ENCODE results near the gene VN1R5. TPM values are rescaled to one million over a fixed set of nuclear protein-coding genes. Genes with fewer than 3 reads are reported as not detected.
"Not testable (repeated sequence)": the region's sequence is repeated elsewhere in the genome, so short reads cannot be mapped to it uniquely, and the experiment has no call there.

Gene VN1R5
- total RNA-seq (2014; rRNA removed; shearing (Covaris generic)) = not detected in 2 replicates

- not testable (repeated sequence) for DNase-seq (ENCODE audit: low spot score)
Measured at GRCh38 chr1:247255772-247256171, at the start of gene VN1R5. VN1R5 (plus strand) TSS chr1:247256072.

DNA sequence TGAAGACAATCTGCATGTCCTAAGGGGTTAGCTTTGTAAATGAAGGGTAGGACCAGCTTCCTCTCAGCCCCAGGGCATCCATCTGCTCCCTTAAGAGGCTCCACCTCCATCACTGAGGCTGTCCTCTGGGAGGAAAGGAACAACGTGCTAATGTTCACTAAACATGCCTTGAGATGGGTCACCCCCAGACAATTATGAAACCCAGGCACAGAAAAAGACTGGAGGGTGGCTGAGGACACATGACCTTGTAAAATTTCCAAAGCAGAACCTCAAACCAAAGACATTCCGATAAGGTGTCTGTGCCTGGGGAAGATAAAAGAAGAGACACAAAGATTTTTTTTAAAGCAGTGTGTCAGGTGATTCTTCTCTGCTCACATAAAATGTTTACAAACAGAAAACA is 46.5 kb upstream of the VN1R5 start:
- peak; percentile 3 for DNase-seq (ENCODE audit: low spot score)

GRCh38 chr1:247210062-247210375 is 45.9 kb upstream of the VN1R5 start:
- DNase-seq (ENCODE audit: low spot score) = peak; percentile 45

- peak; percentile 97 for DNase-seq (ENCODE audit: low spot score)
Measured at GRCh38 chr1:247210376-247211117, 45.3 kb upstream of the VN1R5 start.

DNA sequence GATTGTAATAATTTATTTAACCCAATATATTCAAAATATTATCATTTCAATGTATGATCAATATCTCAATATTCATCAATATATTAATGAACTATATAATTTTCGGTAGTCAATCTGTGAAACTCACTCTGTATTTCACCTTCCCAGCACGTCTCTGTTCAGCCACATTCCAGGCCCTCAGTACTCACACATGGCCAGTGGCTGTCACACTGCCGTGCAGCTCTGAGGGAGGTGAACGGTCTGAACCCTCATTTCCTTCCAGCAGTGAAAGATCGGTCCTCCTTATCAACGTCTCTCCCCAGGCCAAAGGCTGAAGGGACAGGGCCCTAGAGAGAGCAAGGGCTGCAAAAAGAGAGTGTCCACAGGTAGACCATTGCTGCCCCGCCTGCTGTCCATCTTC is 44.5 kb upstream of the VN1R5 start:
- DNase-seq (ENCODE audit: low spot score) = no peak

GRCh38 chr1:247212012-247212411 is 43.9 kb upstream of the VN1R5 start:
- no peak for DNase-seq (ENCODE audit: low spot score)

DNA sequence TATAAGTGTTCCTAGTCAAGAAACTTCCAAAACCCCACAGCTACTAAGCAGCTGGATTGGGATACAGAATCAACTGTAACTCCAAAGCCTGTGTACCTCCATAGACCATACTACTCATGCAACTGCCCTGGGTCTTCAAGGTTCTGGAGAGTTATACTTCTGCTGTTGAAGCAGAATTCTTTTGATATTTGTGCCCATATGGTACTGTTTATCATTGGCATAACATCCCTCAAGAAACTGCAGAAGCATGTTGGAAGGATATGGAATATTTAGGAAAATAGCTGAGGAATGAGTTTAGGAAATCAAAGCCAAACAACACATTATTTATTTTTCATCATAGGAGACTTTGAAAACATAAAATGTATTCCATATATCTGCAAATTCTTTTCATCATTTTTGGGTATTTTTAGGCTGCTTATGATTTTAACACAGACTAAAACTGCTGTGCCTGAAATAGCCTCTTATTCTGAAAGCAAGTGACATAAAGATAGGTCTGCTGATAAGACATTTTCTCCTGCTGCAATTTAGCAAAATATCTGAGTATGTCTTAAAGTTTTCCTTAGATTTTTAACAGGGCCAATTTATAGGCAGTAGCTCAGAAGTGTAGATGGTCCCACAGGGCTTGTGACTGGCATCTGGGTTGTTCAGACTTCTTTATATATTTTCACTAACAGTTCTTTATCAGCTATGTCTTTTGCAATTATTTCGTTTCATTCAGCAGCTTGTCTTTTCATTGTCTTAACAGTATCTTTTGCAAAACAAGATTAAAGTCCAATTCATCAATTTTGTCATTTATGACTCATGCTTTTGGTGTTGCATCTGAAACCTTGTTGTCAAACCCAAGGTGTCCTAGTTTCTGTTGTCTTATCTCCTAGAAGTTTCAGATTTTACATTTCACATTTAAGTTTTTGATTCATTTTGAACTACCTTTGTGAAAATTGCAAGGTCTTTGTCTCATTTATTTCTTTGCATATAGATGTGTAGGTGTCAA is 43.0 kb upstream of the VN1R5 start:
- DNase-seq (ENCODE audit: low spot score) = no peak

GRCh38 chr1:247216261-247216660 is 39.6 kb upstream of the VN1R5 start:
- DNase-seq (ENCODE audit: low spot score) = no peak

GRCh38 chr1:247218121-247218651 is 37.7 kb upstream of the VN1R5 start:
- DNase-seq (ENCODE audit: low spot score) = no peak

DNA sequence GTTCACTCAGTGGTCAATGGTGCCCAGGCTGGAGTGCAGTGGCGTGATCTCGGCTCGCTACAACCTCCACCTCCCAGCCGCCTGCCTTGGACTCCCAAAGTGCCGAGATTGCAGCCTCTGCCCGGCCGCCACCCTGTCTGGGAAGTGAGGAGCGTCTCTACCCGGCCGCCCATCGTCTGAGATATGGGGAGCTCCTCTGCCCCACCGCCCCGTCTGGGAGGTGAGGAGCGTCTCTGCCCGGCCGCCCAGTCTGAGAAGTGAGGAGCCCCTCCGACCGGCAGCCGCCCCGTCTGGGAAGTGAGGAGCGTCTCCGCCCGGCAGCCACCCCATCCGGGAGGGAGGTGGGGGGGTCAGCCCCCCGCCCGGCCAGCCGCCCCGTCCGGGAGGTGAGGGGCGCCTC is 35.6 kb upstream of the VN1R5 start:
- not testable (repeated sequence) for DNase-seq (ENCODE audit: low spot score)

- DNase-seq (ENCODE audit: low spot score) = no peak
Measured at GRCh38 chr1:247222840-247223239, 33.0 kb upstream of the VN1R5 start.

DNA sequence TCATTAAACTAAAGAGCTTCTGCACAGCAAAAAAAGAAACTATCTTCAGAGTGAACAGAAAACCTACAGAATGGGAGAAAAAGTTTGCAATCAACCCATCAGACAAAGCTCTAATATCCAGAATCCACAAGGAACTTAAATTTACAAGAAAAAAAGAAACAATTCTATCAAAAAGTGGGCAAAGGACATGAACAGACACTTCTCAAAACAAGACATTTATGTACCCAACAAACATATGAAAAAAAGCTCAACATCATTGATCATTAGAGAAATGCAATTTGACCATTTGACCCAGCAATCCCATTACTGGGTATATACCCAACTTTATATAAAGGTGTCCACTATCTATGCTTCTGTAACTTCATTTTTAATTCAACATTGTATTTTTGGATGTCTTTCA is 31.1 kb upstream of the VN1R5 start:
- DNase-seq (ENCODE audit: low spot score) = no peak

DNA sequence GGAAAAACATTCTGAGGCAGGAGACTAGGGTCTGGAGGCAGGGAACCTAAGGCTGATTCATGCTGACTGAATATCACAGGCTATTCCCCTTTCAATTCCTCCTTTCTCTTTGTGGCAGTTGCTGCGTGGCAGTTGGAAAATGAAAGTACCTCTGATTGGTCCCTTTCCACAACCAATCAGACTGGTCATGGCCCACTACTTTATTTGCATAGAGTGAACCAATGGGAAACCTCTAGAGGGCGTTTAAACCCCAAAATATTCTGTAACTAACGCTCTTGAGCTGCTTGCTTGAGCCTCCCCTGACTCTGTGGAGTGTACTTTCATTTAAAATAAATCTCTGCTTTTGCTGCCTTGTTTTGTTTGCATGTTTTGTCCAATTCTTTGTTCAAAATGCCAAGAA is 27.7 kb upstream of the VN1R5 start:
- DNase-seq (ENCODE audit: low spot score) = peak; percentile 9

DNA sequence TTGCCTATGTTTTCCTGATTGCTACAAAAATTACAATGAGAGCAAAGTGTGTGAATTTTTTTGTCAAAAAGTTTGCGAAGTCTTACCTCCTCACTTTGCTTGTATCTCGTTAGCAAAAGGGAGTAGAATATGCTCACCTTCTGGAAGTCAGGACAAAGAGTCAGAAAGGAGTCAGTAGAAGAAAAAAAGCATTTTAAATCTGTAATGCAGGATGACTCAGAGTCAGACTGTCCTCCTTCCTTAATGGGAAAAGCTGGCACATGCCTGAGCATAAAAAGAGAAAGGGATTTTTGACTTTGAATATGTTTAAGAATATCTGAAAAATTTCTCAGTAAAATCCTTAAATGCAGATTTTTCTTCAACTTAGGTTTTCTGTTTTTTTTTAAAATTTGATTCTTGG is 14.2 kb upstream of the VN1R5 start:
- DNase-seq (ENCODE audit: low spot score) = no peak

- no peak for DNase-seq (ENCODE audit: low spot score)
Measured at GRCh38 chr1:247243524-247244137, 12.2 kb upstream of the VN1R5 start.

- DNase-seq (ENCODE audit: low spot score) = no peak
Measured at GRCh38 chr1:247246325-247247115, 9.4 kb upstream of the VN1R5 start.

DNA sequence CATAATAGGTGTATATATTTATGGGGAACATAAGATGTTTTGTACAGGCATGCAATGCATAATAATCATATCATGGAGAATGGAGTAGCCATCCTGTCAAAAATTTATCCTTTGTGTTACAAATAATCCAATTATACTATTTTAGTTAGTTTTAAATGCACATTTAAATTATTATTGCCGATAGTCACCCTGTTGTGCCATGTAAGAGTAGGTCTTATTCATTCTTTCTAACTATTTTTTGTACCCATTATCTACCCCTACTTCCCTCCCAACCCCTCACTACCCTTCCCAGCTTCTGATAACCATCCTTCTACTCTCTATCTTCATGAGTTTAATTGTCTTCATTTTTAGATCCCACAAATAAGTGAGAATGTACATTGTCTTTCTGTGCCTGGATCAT is 8.3 kb upstream of the VN1R5 start:
- DNase-seq (ENCODE audit: low spot score) = no peak

DNA sequence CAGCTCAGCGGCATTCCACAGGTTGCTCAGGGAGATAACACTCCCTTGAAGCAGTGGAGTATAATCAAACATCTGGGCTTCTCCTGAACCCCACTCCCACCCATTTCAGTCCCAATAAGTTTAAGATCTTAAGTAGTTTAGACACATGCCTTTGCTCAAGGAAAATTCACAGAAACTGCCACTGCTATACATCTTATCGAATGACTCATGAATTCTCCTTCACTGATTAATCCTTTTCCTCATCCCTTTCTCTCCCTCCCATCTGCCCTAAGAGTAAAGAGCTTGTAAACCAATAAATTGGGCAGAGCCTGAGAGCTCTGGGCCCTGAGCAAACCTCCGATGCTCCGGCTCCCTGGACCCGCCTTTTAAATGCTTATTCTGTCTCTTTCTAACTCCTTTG is 10.2 kb downstream of the VN1R5 start:
- no peak for DNase-seq (ENCODE audit: low spot score)

GRCh38 chr1:247268390-247269045 is 12.6 kb downstream of the VN1R5 start:
- no peak for DNase-seq (ENCODE audit: low spot score)

- DNase-seq (ENCODE audit: low spot score) = no peak
Measured at GRCh38 chr1:247269133-247269532, 13.3 kb downstream of the VN1R5 start.

DNA sequence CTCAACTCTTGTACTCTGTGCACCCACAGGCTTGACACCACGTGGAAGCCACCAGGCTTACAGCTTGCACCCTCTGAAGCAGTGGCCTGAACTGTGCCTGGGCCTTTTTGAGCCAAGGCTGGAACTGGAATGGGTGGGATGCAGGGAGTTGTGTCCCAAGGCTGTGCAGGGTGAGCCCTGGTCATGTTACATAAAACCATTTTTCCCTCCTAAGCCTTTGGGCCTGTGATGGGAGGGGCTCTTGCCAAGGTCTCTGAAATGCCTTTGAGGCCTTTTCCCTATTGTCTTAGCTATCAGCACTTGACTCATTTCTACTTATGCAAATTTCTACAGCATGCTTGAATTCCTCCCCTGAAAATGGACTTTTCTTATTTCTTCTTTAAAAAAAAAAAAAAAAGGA is 14.1 kb downstream of the VN1R5 start:
- DNase-seq (ENCODE audit: low spot score) = no peak

All from HT-29 (cell line).